Astrocyte (in vitro differentiated cells and primary cell): Measurements from ENCODE around the gene NES. TPM values are rescaled to one million over a fixed set of nuclear protein-coding genes. Genes with fewer than 3 reads are reported as not detected.

ENCODE experiments used
- DNase-seq: peaks from one replicate; pipeline ENCODE4 v3.0.0-alpha.2; 2010; ENCODE audit warnings: low read depth
- FAIRE-seq: peaks from 2 replicates; lab custom pipeline; 2011; peaks lifted over from hg19 to GRCh38; lab: Jason Lieb, UNC
- H2AFZ ChIP-seq: 2 replicates; pipeline ENCODE4 v1.6.0; 2012; ENCODE audit warnings: low read depth, low read length, inconsistent platforms
- H3K27ac ChIP-seq: 2 replicates; pipeline ENCODE4 v1.5.1; 2011; ENCODE audit warnings: low read depth, low read length, inconsistent platforms
- H3K27me3 ChIP-seq: 2 replicates; pipeline ENCODE4 v1.6.0; 2011; ENCODE audit warnings: low read length, inconsistent platforms; ENCODE audit not compliant: insufficient read depth
- H3K36me3 ChIP-seq: 2 replicates; pipeline ENCODE4 v1.5.1; 2011; ENCODE audit warnings: low read length, inconsistent platforms; ENCODE audit not compliant: insufficient read depth
- H3K4me1 ChIP-seq: 2 replicates; pipeline ENCODE4 v1.5.1; 2011; ENCODE audit warnings: low read length, inconsistent platforms; ENCODE audit not compliant: insufficient read depth
- H3K4me2 ChIP-seq: 2 replicates; pipeline ENCODE4 v1.6.0; 2012; ENCODE audit warnings: low read length, inconsistent platforms
- H3K4me3 ChIP-seq: 2 replicates; pipeline ENCODE4 v1.5.1; 2011; ENCODE audit warnings: low read depth, mild to moderate bottlenecking, low read length, inconsistent platforms; ENCODE audit not compliant: insufficient read depth
- H3K79me2 ChIP-seq: 2 replicates; pipeline ENCODE4 v1.6.0; 2012; ENCODE audit warnings: mild to moderate bottlenecking, low read length, inconsistent platforms; ENCODE audit not compliant: insufficient read depth
- H3K9ac ChIP-seq: 2 replicates; pipeline ENCODE4 v1.6.0; 2012; ENCODE audit warnings: mild to moderate bottlenecking, low read length, inconsistent platforms
- H3K9me3 ChIP-seq: 2 replicates; pipeline ENCODE4 v1.5.1; 2012; ENCODE audit warnings: low read depth, mild to moderate bottlenecking, low read length, inconsistent platforms; ENCODE audit not compliant: insufficient read depth
- H4K20me1 ChIP-seq: 2 replicates; pipeline ENCODE4 v1.6.0; 2012; ENCODE audit warnings: low read length, inconsistent platforms; ENCODE audit not compliant: insufficient read depth
- H3K27ac Mint-ChIP-seq: one replicate; pipeline ENCODE4 v1.8.0; 2021; ENCODE audit warnings: mild to moderate bottlenecking, mixed read lengths; ENCODE audit not compliant: unreplicated experiment
- H3K27me3 Mint-ChIP-seq: one replicate; pipeline ENCODE4 v1.8.0; 2021; ENCODE audit warnings: low read depth, mixed read lengths; ENCODE audit not compliant: unreplicated experiment
- H3K36me3 Mint-ChIP-seq: one replicate; pipeline ENCODE4 v1.8.0; 2021; ENCODE audit warnings: low read depth, mixed read lengths; ENCODE audit not compliant: unreplicated experiment
- H3K4me1 Mint-ChIP-seq: one replicate; pipeline ENCODE4 v1.8.0; 2021; ENCODE audit warnings: low read depth, mixed read lengths; ENCODE audit not compliant: unreplicated experiment
- H3K4me3 Mint-ChIP-seq: one replicate; pipeline ENCODE4 v1.8.0; 2021; ENCODE audit warnings: mild to moderate bottlenecking, moderate library complexity, mixed read lengths; ENCODE audit not compliant: unreplicated experiment
- H3K9me3 Mint-ChIP-seq: one replicate; pipeline ENCODE4 v1.8.0; 2021; ENCODE audit warnings: mild to moderate bottlenecking, mixed read lengths; ENCODE audit not compliant: unreplicated experiment
- EZH2 ChIP-seq: IDR thresholded peaks from 2 replicates; pipeline ENCODE4 v1.6.1; 2012; ENCODE audit warnings: mild to moderate bottlenecking, low read length, inconsistent platforms; ENCODE audit not compliant: insufficient read depth
- total RNA-seq: library from RNA; stranded (reverse); gene quantifications from 2 replicates; pipeline ENCODE4 v1.2.1, GENCODE V29; 2021
- TF ChIP-seq, protein P1 (sequence below): IDR thresholded peaks from 2 replicates; pipeline ENCODE4 v1.5.1; 2011; ENCODE audit warnings: low read depth, mild to moderate bottlenecking, inconsistent platforms, low read length, moderate library complexity; ENCODE audit not compliant: insufficient read depth

Gene NES
- total RNA-seq, 1 donor from 2014 or later = 310 TPM

DNA sequence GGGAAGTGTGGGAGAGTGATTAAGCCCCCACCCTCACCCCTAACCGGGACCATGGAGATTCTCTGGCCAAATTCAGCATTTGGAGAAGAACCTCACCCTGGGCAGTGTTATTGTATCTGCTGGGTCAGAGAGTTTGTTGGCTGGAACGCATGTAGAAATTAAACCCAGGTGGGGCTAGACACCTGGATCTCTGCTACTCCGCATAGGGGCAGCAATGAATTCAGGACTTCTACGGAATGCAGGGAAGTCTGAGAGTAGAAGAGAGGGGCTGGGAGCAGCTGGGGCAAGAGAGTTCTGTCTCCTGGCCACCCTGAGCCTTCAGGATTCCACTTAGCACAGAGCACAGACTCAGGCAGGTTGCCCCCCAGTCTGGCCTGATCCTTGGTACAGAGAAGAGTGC is 31.8 kb upstream of the NES start:
- Histone ChIP-seq H3K27me3 (peaks cover 3% of the 10 kb centered on the region), H3K4me1 (peaks cover 74% of the 10 kb centered on the region), H4K20me1 (no peaks in the 10 kb centered on the region), H2AFZ (no peak overlapping the region), H3K9ac (no peak overlapping the region), H3K36me3 (no peaks in the 10 kb centered on the region), H3K4me3 (no peak overlapping the region), H3K4me2 (no peak overlapping the region), H3K27ac (no peak overlapping the region), H3K9me3 (no peaks in the 10 kb centered on the region), H3K79me2 (no peaks in the 10 kb centered on the region)
- no peak for DNase-seq
- Mint-ChIP-seq H3K4me1 (peaks cover 37% of the 10 kb centered on the region), H3K27ac (no peak overlapping the region), H3K4me3 (no peak overlapping the region), H3K36me3 (peaks cover 2% of the 10 kb centered on the region), H3K9me3 (no peaks in the 10 kb centered on the region), H3K27me3 (no peaks in the 10 kb centered on the region)
- FAIRE-seq = no peak
- TF ChIP-seq EZH2 = no peak
- TF ChIP-seq, protein P1, sequence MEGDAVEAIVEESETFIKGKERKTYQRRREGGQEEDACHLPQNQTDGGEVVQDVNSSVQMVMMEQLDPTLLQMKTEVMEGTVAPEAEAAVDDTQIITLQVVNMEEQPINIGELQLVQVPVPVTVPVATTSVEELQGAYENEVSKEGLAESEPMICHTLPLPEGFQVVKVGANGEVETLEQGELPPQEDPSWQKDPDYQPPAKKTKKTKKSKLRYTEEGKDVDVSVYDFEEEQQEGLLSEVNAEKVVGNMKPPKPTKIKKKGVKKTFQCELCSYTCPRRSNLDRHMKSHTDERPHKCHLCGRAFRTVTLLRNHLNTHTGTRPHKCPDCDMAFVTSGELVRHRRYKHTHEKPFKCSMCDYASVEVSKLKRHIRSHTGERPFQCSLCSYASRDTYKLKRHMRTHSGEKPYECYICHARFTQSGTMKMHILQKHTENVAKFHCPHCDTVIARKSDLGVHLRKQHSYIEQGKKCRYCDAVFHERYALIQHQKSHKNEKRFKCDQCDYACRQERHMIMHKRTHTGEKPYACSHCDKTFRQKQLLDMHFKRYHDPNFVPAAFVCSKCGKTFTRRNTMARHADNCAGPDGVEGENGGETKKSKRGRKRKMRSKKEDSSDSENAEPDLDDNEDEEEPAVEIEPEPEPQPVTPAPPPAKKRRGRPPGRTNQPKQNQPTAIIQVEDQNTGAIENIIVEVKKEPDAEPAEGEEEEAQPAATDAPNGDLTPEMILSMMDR = no peak

DNA sequence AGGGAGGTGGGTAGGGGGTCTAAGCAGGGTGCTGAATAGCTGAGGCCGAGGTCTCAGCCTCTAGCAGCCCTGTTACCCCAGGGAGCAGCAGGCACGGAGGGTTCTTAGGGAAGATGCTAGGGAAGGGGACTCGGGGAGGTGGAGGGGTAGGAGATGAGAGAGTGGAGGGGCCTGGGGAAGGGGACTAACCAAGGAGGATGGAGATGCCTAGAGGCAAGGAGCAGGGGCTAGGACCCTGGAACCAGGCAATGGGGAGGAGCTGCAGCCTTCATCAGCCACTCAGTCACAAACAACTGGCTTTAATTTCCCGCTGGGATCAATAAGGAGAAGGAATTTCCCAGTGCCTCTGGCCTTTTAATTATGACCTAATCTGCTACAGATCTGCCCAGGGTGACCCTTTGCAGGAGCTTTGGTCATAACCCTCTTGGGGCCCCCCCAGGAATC is 31.0 kb upstream of the NES start:
- Histone ChIP-seq H3K27me3 (peaks cover 3% of the 10 kb centered on the region), H3K36me3 (no peaks in the 10 kb centered on the region), H3K4me1 (peaks cover 74% of the 10 kb centered on the region), H3K9ac (no peak overlapping the region), H3K79me2 (no peaks in the 10 kb centered on the region), H2AFZ (no peak overlapping the region), H3K9me3 (no peaks in the 10 kb centered on the region), H3K27ac (no peak overlapping the region), H3K4me3 (no peak overlapping the region), H4K20me1 (no peaks in the 10 kb centered on the region), H3K4me2 (peak overlapping the region; percentile 37)
- Mint-ChIP-seq H3K27ac (no peak overlapping the region), H3K36me3 (peaks cover 2% of the 10 kb centered on the region), H3K4me1 (peaks cover 41% of the 10 kb centered on the region), H3K27me3 (no peaks in the 10 kb centered on the region), H3K9me3 (no peaks in the 10 kb centered on the region), H3K4me3 (peak overlapping the region; percentile 20)
- DNase-seq (no peak), FAIRE-seq (no peak)
- TF ChIP-seq, protein P1 = no peak
- TF ChIP-seq EZH2 = no peak

DNA sequence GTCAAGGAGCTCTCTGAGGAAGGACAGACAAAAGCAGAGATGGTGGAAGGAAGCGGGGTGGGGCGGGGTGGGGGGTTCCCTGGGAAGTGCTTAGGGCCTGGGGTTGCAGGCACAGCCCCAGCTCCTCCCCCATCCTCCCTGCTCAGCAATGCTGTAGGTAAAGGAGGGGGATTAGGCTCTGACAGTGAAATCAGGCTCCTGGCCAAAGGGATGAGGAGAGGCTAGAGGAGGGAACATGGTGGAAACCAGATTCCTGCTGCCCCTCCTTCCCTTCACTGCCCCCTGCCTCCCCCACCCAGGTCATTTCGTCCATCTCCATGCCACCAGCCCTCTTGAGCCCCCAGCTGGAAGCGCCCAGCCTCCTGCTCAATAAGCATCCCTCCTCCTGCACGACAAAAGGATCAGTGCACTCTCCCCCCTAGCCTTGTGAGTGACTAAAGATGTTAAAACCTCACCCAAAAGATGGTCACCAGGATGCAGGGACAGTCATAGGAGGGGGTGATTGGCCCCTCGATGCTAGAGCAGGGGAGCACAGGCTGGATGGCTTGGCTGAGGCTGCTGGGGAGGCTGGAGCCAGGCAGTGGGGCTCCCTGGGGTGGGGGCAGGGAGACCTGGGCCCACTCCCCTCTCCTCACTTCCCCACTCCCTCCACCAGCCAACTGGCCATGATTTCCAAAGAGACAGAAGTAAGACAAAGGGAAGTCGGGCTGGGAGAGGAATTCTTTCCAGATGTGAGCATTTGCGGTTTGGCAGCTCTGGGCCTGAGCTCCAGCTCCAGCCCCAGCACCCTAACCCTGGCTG is 30.4 kb upstream of the NES start:
- TF ChIP-seq, protein P1 = no peak
- Histone ChIP-seq H3K9me3 (no peaks in the 10 kb centered on the region), H3K27me3 (peaks cover 3% of the 10 kb centered on the region), H3K36me3 (no peaks in the 10 kb centered on the region), H3K4me1 (peaks cover 74% of the 10 kb centered on the region), H3K9ac (no peak overlapping the region), H3K4me2 (peak overlapping the region; percentile 37), H2AFZ (no peak overlapping the region), H4K20me1 (no peaks in the 10 kb centered on the region), H3K4me3 (no peak overlapping the region), H3K27ac (no peak overlapping the region), H3K79me2 (no peaks in the 10 kb centered on the region)
- no peak for DNase-seq
- H3K27me3 Mint-ChIP-seq = no peaks in the 10 kb centered on the region
- H3K9me3 Mint-ChIP-seq = no peaks in the 10 kb centered on the region
- H3K4me1 Mint-ChIP-seq = peaks cover 44% of the 10 kb centered on the region
- H3K27ac Mint-ChIP-seq = peak overlapping the region; percentile 97
- no peak for FAIRE-seq
- H3K36me3 Mint-ChIP-seq = peaks cover 2% of the 10 kb centered on the region
- peak overlapping the region; percentile 88 for H3K4me3 Mint-ChIP-seq
